BJ (cell line): ENCODE data around the gene VAMP2. TPM values are rescaled to one million over a fixed set of nuclear protein-coding genes. Genes with fewer than 3 reads are reported as not detected.

Source experiments
- CTCF ChIA-PET: fragments of 350-600 bp; formaldehyde crosslinking; extraction: SDS; loops from one replicate; lab custom pipeline; 2021; ENCODE audit warnings: antibody characterized with exemption, inconsistent platforms; lab: Yijun Ruan, JAX
- POLR2A ChIA-PET: fragments of 300-600 bp; sonication (Branson Sonifier 250); formaldehyde crosslinking; extraction: SDS; loops from one replicate; lab custom pipeline; 2021; ENCODE audit warnings: antibody characterized with exemption; lab: Charles Lee
- DNase-seq: peaks from one replicate; pipeline ENCODE4 v3.0.0-alpha.2; 2011; ENCODE audit warnings: low read depth
- H3K27me3 ChIP-seq: 2 replicates; pipeline ENCODE4 v1.6.0; 2011; ENCODE audit warnings: low read length; ENCODE audit not compliant: control insufficient read depth, insufficient read depth
- H3K36me3 ChIP-seq: 2 replicates; pipeline ENCODE4 v1.5.1; 2011; ENCODE audit warnings: low read length; ENCODE audit not compliant: control insufficient read depth, insufficient read depth
- H3K4me3 ChIP-seq: 2 replicates; pipeline ENCODE4 v1.5.1; 2011; ENCODE audit warnings: low read depth, mild to moderate bottlenecking, control low read depth, low read length
- polyA plus RNA-seq: library from polyadenylated mRNA; depleted of rRNA; stranded (reverse); fragments of >200 nt; gene quantifications from 2 replicates; pipeline ENCODE4 v1.2.3, GENCODE V29; 2011
- TF ChIP-seq, protein P1 (sequence below): IDR thresholded peaks from 2 replicates; pipeline ENCODE4 v1.5.1; 2011; ENCODE audit warnings: low read depth, mild to moderate bottlenecking, control low read depth, inconsistent platforms, low read length, moderate library complexity; ENCODE audit not compliant: insufficient read depth

Gene VAMP2
- polyA plus RNA-seq, 1 experiment = 22.8 TPM

DNA sequence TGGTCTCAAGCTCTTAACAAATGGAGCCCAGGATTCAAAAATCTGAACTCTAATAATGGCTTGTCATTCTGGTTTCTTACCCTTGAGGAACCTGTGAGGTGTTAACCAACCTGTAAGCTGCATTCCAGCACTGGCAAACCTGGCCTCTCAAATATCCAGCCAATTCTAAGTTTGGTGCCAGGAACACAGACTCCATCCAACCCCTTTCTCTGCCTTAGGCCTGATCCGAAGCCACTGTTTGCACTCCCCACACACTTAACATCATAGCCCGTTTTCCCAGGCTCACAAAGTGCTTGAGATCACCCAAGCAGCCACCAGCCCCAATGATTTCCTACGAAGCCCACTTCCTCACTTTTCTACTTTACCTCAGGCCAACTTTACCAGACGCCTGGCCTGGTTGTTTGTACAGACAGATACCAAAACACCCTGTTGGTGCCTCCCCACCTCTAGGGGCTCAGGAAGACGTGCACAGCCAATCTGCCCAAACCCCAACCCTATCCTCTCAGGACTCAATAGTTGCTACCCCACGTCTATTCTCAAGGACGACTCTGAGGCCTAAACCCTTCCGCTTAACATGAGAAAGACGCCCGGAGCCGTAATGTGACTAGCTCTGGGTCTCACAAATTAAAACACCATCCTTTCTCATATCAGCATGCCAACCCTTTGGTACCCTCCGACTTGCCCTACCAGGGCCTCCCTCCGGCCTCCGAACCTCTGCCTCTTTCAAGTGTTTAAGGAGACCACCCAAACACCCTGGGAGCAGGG, 7.3 kb downstream of the VAMP2 start:
- H3K4me3 ChIP-seq = peak overlapping the region; percentile 48
- POLR2A ChIA-PET = no interaction called here
- TF ChIP-seq, protein P1, sequence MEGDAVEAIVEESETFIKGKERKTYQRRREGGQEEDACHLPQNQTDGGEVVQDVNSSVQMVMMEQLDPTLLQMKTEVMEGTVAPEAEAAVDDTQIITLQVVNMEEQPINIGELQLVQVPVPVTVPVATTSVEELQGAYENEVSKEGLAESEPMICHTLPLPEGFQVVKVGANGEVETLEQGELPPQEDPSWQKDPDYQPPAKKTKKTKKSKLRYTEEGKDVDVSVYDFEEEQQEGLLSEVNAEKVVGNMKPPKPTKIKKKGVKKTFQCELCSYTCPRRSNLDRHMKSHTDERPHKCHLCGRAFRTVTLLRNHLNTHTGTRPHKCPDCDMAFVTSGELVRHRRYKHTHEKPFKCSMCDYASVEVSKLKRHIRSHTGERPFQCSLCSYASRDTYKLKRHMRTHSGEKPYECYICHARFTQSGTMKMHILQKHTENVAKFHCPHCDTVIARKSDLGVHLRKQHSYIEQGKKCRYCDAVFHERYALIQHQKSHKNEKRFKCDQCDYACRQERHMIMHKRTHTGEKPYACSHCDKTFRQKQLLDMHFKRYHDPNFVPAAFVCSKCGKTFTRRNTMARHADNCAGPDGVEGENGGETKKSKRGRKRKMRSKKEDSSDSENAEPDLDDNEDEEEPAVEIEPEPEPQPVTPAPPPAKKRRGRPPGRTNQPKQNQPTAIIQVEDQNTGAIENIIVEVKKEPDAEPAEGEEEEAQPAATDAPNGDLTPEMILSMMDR = no peak
- CTCF ChIA-PET = interaction anchor here (1.0 to 4.2 kb wide), 3 partner anchors 21 to 71 kb away, joined by 3 to 32 read pairs (median 22); partner anchors contain the start of gene ALOXE3
- no peaks in the 10 kb centered on the region for H3K27me3 ChIP-seq
- DNase-seq = no peak
- peaks cover 8% of the 10 kb centered on the region for H3K36me3 ChIP-seq

DNA sequence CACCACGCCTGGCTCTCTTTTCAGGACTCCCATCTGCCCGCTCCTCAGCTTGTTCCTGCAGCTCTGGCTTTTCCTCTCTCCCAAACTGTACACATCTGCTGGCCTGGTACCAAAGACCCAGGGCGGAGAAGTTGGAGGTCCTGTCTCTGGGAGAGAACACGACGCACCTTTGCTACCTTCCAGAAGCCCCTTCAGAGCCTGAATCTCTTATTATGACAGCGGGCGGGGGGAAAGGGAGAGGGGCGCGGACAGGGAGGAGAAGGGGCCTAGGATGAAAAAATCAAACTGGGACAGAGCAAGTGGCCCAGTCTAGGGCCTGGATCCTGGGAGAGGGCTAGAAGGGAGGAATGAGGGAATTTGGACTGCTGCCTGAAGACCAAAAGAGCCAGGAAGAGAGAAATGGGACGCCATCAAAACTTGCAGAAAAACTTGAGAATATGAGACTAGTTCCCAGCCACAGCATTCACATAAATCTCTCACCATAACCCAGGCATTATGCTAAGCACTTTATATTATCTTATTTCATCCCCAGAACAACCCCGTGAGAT, 8.1 kb downstream of the VAMP2 start:
- CTCF ChIA-PET = interaction anchor here (0.8 to 4.2 kb wide), 6 partner anchors 9 to 67 kb away, joined by 3 to 22 read pairs (median 4); no protein-coding TSS in a partner anchor
- DNase-seq = no peak

DNA sequence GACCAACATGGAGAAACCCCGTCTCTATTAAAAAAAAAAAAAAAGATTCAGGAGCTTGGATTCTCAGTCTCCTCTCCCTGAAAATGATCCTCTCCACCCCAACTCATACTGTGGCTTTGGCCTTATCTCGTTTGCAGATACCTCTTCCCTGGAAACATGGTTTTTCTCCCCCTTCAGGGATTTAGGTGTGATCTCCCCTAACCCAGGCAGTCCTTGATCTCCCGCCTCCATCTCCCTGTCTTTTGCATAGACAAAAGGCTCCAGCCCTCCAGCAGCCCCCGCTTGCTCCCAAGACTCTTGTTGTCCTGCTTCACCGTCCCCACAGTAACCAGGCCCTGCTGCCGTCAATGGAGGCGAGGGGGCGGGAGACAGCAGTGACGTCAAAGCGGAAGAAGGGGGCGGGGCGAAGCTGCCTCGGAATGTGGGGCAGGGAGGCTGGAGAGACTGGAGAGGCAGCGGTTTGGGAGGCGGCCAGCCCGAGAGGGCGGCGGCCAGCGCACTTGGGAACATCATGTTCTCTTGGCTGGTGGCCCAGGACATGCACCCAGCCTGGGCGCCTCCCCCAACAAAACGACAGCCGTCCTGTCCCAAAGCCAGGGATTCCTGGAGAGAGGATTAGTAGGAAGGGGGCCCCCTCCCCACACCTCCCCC, 8.7 kb downstream of the VAMP2 start:
- Histone ChIP-seq H3K36me3 (peaks cover 9% of the 10 kb centered on the region), H3K27me3 (no peaks in the 10 kb centered on the region), H3K4me3 (no peak overlapping the region)
- peak; percentile 97 for DNase-seq
- POLR2A ChIA-PET = interaction anchor here (1.2 kb wide), 1 partner anchor 19 kb away, joined by 3 read pairs; no protein-coding TSS in a partner anchor
- TF ChIP-seq, protein P1 = no peak
- CTCF ChIA-PET = interaction anchor here (0.8 to 2.0 kb wide), 6 partner anchors 10 to 68 kb away, joined by 3 to 9 read pairs (median 4); no protein-coding TSS in a partner anchor

More for the DNA sequence above, 8.1 kb downstream of the VAMP2 start:
- H3K4me3 ChIP-seq = no peak overlapping the region
- POLR2A ChIA-PET = interaction anchor here (1.2 kb wide), 1 partner anchor 19 kb away, joined by 3 read pairs; no protein-coding TSS in a partner anchor
- peaks cover 9% of the 10 kb centered on the region for H3K36me3 ChIP-seq
- H3K27me3 ChIP-seq = no peaks in the 10 kb centered on the region
- TF ChIP-seq, protein P1 = no peak

DNA sequence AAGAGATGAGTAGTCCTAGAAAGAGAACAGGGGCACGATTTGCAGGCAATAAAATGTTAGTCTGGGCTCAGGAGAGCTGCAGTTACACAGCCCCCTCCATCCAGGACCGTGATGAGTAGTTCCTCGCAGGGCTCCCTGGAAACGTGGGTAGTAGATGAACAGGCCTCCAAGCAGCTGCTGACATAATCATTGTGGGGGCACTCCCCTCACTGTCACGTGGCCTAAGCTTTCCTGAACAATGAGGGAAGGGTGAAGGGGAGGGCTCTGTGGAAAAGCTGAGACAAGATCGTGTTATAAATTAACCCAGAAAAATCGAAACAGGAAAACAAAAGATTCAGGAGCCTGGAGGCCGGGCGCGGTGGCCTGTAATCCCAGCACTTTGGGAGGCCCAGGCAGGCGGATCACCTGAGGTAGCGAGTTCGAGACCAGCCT, 9.2 kb downstream of the VAMP2 start:
- CTCF ChIA-PET = interaction anchor here (0.8 to 2.0 kb wide), 6 partner anchors 11 to 68 kb away, joined by 3 to 9 read pairs (median 4); no protein-coding TSS in a partner anchor
- TF ChIP-seq, protein P1 = no peak
- Histone ChIP-seq H3K36me3 (peaks cover 11% of the 10 kb centered on the region), H3K4me3 (no peak overlapping the region), H3K27me3 (no peaks in the 10 kb centered on the region)
- POLR2A ChIA-PET = interaction anchor here (1.2 kb wide), 1 partner anchor 20 kb away, joined by 3 read pairs; no protein-coding TSS in a partner anchor
- peak; percentile 77 for DNase-seq

DNA sequence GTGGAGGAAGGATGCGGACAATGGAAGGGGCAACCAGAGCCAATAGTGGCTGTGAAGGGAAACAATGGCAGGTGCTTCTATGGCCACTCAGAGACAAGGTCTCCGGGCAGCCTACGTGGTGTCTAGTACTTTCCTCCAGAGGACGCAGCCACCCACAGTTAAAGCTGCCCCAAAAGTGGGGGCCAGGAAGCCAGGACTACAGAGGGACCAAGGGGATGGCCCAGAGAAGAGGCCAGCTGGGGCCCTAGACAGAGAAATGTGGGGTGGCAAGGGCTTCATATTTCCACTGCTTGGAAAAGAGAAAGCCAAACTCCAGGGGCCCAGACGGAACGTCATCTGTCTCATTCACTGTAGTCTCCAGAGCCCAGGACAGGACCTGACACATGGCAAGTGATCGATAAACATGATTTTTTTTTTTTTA, 9.7 kb downstream of the VAMP2 start:
- no peaks in the 10 kb centered on the region for H3K27me3 ChIP-seq
- no peak overlapping the region for H3K4me3 ChIP-seq
- H3K36me3 ChIP-seq = peaks cover 16% of the 10 kb centered on the region
- CTCF ChIA-PET = interaction anchor here (1.1 to 2.0 kb wide), 3 partner anchors 13 to 33 kb away, joined by 3 to 9 read pairs (median 4); no protein-coding TSS in a partner anchor
- TF ChIP-seq, protein P1 = no peak
- no peak for DNase-seq
- POLR2A ChIA-PET = no interaction called here
